Activated gamma-delta T cell treated with Interleukin-2 at 50 U/mL for 16 hours (primary cell): ENCODE results near the gene COPE.

Experiments
- DNase-seq: peaks from one replicate; pipeline ENCODE4 v3.0.0-alpha.2; 2020

Gene COPE

GRCh38 chr19:18893587-18894253 lies 25.5 kb downstream of the COPE start:
- no peak for DNase-seq

GRCh38 chr19:18889949-18890745 lies 29.0 kb downstream of the COPE start:
- DNase-seq: no peak

- no peak for DNase-seq
Measured at GRCh38 chr19:18886972-18887371, 32.2 kb downstream of the COPE start.

- DNase-seq: no peak
Measured at GRCh38 chr19:18883526-18884304, 35.5 kb downstream of the COPE start.

- DNase-seq: no peak
Measured at GRCh38 chr19:18881491-18881890, 37.7 kb downstream of the COPE start.

- DNase-seq: no peak
Measured at GRCh38 chr19:18879579-18880373, 39.4 kb downstream of the COPE start.

DNA sequence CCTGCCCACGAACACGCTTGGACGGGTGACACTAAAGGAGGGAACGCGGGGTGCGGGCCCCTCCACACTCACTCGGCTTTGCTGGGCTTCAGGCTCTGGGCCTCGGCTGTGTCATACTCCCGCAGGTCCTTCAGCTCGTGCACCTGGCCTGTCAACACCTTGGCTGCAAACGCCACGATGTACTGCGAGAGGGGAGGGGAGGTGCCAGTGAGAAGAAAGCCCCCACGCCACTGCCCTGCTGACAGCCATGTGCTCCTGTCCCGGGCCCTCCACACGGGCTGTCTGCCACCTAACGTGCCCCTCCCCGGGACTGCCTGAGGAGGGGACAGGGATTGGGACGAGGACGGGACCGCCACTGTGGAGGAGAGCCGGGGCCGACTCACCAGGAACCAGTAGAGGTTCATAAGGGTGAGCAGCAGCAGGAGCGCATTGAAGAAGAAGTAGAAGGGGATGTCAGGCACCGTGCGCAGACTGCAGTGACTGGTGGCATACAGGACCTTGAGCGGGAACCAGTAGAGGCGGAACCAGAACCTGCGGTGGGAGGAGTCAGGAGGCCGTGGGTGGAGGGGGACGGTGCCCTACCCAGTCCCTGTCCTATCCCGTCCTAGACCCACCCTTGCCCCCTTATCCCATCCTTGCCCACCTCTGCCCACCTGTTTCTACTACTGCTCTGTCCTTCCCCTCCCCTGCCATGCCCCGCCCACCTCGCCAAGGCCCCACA lies 40.2 kb downstream of the COPE start:
- no peak for DNase-seq

GRCh38 chr19:18878058-18878797 lies 41.0 kb downstream of the COPE start:
- no peak for DNase-seq

- DNase-seq: no peak
Measured at GRCh38 chr19:18876865-18877264, 42.3 kb downstream of the COPE start.

DNA sequence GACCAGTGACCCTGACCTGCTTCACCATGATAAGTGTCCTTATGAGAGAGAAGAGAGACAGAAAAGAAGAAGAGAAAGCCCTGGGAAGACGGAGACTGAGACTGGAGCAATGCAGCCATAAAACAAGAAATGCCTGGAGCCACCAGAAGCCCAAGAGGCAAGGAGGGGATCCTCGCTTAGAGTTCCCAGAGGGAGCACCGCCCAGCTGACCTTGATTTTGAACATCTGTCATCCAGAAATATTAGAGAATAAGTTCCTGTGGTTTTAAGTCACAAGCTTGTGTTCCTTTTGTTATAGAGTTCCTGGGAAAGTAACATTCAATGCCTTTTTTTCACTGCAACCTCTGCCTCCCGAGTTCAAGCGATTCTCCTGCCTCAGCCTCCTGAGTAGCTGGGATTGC lies 43.5 kb downstream of the COPE start:
- DNase-seq: no peak

DNA sequence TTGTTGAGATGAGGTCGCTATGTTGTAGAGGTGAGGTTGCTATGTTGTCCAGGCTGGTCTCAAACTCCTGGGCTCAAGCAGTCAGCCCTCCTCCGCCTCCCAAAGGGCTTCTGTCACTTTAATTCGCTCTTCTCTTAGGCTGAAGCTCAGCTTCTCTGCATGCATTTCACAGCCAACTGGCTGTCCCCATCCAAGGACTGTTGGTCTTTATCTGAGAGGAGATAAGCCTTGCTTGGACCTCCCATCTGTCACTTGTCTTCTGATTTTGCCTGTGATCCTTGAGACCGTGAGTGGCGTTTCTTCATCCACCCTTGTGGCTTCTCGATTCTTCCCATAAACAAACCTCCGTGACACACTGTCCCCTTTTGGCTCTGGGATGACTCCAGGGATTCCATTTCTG lies 47.6 kb downstream of the COPE start:
- no peak for DNase-seq

DNA sequence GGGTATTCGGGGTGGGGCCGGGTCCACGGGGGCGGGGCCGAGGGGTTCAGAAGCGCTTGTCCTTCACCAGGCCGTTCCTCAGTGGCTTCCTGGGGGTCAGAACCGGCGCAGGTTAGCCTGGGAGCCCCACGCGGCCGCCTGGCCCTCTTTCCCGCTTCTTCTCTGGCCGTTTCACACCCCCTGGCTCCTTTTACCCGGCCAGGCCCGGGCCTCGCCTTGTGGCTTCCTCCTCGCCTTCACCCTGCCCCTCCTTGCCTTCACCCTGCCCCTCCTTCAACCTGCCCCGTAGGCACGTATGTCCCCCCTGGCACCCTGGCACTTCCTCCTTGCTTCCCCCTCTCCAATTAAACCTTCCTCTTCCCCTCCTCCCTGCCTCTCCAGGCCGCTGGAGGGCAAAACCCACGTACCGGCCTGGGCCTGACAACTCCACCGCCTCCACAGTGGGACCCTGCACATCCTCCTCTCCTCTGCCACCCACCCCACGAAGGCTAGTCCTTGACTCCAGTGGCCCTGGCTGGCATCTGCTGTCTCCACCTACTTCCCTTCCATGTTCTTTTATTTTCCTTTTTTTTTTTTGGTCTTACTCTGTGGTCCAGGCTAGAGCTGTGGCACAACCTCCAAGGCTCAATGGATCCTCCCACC lies 48.5 kb downstream of the COPE start:
- DNase-seq: no peak

DNA sequence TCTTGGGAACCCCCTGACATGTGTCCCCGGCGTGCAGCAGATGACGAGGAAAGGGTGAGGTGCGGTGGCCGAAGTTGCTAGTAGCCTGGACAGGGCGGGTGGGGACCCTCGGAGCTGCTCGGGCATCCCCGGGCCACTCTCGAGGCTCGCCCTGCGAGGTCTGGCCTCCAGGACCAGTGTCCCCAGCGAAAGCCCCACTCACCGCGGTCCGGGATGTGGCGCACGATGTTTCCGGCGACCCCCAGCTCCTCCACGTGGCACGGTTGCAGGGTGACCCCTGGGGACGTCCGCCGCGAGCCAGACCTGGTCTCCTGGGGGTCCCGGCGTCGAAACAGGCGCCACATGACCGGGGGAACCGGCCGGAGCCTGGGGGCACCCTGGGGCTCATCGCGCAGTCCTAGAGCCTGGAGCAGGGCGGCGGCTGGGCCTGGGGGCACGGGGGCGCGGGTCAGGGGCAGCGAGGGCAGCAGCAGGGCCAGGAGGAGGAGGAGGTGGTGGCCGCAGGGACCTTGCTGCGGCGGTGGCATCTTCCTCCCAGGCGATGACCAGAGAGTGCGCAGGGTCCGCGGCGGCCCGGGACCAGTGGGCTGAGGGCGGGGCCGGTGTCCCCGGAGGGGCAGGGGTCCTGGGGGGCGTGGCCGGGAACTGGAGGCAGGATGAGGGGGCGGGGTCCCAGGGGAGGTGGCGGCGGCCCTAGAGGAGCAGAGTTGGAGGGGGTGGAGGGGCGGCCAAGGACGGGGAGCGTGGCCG lies 49.2 kb downstream of the COPE start:
- no peak for DNase-seq

- DNase-seq: no peak
Measured at GRCh38 chr19:18869023-18869618, 50.1 kb downstream of the COPE start.

DNA sequence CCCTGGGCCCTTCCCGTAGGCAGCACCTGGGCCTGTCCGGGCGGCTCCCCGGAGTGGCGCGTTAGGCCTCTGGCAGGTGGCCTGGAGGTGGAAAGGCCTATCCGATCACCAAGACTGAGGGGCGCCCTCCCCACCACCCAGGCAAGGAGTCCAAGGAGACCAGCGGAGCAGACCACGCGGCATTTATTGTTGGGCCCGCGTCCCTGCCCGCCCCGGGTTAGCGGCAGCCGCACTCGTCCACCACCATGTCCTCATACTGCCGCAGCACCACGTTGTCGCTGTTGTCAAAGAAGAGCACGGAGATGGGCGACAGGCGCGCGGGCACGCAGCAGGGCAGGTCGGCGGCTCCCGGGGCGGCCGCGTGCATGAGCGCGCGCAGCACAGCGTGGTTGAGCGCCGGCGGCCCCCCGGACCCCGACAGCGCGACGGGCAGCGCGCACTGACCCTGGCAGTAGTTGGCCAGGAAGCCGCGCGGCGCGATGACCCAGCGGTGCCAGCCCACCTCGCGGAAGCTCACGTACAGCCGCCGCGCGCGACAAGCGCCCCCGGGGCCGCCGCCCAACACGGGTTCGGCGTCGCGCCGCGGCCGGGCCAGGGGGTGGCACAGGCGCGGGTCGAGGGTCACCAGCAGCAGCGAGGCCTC lies 50.7 kb downstream of the COPE start:
- no peak for DNase-seq

DNA sequence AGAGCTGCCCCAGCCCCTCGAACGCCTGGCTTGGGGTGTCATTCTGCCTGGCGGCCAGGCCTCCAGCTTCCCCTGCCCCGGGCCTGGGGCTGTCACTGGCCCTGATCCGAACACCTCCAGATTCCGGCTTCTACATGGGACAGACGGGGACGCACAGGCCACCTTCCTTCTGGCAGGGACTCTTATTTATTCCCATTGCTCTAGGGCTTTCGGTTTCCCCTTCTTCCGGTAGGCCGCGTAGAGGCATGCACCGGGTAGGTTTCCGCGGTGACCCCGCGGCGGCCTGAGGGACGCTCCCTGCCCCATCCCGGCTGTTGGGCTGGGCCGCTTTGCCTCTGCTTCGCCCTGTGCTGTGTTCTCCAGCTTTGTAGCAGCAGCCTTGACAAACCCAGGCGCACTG lies 51.4 kb downstream of the COPE start:
- DNase-seq: no peak

- DNase-seq: no peak
Measured at GRCh38 chr19:18867199-18867598, 52.0 kb downstream of the COPE start.

DNA sequence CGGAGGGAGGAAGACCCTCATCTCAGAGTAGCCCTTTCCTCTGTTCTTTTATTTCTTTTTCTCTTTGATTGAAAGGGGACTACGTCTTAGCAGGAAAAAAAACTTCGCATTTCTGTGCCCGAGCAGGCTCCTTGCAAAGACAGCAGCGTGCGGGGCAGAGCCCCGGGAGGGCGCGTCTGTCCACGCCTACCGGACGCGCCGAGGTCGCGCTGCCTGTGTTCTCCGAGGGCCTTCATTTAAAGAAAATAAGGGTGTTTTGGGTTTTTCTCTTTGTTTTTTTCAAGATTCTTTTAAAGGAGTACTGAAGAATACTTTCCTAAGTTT lies 52.4 kb downstream of the COPE start:
- no peak for DNase-seq
